NT2/D1 (cell line): Measurements from ENCODE around the gene FRAS1.

Experiments
- SUZ12 ChIP-seq: IDR thresholded peaks from 2 replicates; pipeline ENCODE4 v1.6.1; 2011; ENCODE audit not compliant: insufficient read length, insufficient read depth; ENCODE audit errors: extremely low read depth
- YY1 ChIP-seq: IDR thresholded peaks from 2 replicates; pipeline ENCODE4 v1.6.1; 2011; ENCODE audit not compliant: insufficient read length, insufficient read depth
- ZNF274 ChIP-seq: IDR thresholded peaks from 2 replicates; pipeline ENCODE4 v1.6.1; 2011; ENCODE audit warnings: mild to moderate bottlenecking, low read depth, low read length

DNA sequence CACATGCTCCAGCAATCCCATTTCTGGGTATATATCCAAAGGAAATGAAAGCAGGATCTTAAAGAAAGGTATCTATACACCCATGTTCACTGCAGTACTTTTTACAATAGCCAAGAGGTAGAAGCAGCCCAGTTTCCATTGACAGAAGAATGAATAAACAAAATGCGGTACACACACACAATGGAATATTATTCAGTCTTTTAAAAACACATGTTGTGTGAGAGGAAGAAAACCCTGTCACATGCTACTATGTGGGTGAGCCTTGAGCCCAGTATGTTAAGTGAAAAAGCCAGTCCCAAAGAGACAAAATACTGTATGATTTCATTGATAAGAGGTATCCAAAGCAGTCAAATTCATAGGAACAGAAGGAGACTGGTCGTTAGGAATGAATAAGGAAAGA, 500.7 kb downstream of the FRAS1 start:
- TF ChIP-seq ZNF274 (no peak), YY1 (no peak), SUZ12 (no peak)
